HG03378 (cell line): ENCODE data around the gene TMEM217.
A peak's percentile ranks its signal among the peaks of the same experiment; 100 is the strongest.
"Not testable (repeated sequence)": the region's sequence is repeated elsewhere in the genome, so short reads cannot be mapped to it uniquely, and the experiment has no call there.

ENCODE experiments used
- ATAC-seq: cut with Tn5 transposase; IDR thresholded peaks from one replicate; pipeline ENCODE4 v1.9.1; 2021; ENCODE audit warnings: mild to moderate bottlenecking, moderate library complexity; ENCODE audit not compliant: unreplicated experiment

Gene TMEM217

GRCh38 chr6:37257634-37258404 is at the start of gene TMEM217, which contains the start of gene TBC1D22B:
TMEM217 (minus strand) TSS chr6:37258144; CDS start chr6:37219030, 39,114 bp downstream.
TBC1D22B (plus strand) TSS chr6:37257772; CDS start chr6:37257918, 146 bp downstream.
- peak; percentile 83 for ATAC-seq

- ATAC-seq = not testable (repeated sequence)
These were observed 49.5 kb upstream of the TMEM217 start for GRCh38 chr6:37307484-37307883.

GRCh38 chr6:37306624-37307222 is 48.8 kb upstream of the TMEM217 start:
- no peak for ATAC-seq

- no peak for ATAC-seq
These were observed 48.0 kb upstream of the TMEM217 start for GRCh38 chr6:37305841-37306425.

- no peak for ATAC-seq
These were observed 46.8 kb upstream of the TMEM217 start for GRCh38 chr6:37304766-37305165.

GRCh38 chr6:37303891-37304503 is 46.1 kb upstream of the TMEM217 start:
- ATAC-seq = no peak

- no peak for ATAC-seq
These were observed 45.2 kb upstream of the TMEM217 start for GRCh38 chr6:37303091-37303660.

GRCh38 chr6:37302086-37302686 is 44.2 kb upstream of the TMEM217 start:
- no peak for ATAC-seq

- no peak for ATAC-seq
These were observed 42.0 kb upstream of the TMEM217 start for GRCh38 chr6:37299990-37300389.

GRCh38 chr6:37298958-37299357 is 41.0 kb upstream of the TMEM217 start:
- no peak for ATAC-seq

GRCh38 chr6:37297637-37298036 is 39.7 kb upstream of the TMEM217 start:
- not testable (repeated sequence) for ATAC-seq

- ATAC-seq = no peak
These were observed 35.5 kb upstream of the TMEM217 start for GRCh38 chr6:37293426-37293825.

GRCh38 chr6:37289931-37290330 is 32.0 kb upstream of the TMEM217 start:
- ATAC-seq = no peak

- no peak for ATAC-seq
These were observed 30.3 kb upstream of the TMEM217 start for GRCh38 chr6:37288247-37288646.

- ATAC-seq = peak; percentile 43
These were observed 29.7 kb upstream of the TMEM217 start for GRCh38 chr6:37287519-37288157.

GRCh38 chr6:37285861-37286311 is 27.9 kb upstream of the TMEM217 start:
- no peak for ATAC-seq

GRCh38 chr6:37284781-37285180 is 26.8 kb upstream of the TMEM217 start:
- ATAC-seq = no peak

- ATAC-seq = no peak
These were observed 25.8 kb upstream of the TMEM217 start for GRCh38 chr6:37283671-37284151.

- no peak for ATAC-seq
These were observed 25.3 kb upstream of the TMEM217 start for GRCh38 chr6:37283268-37283667.

- ATAC-seq = no peak
These were observed 24.4 kb upstream of the TMEM217 start for GRCh38 chr6:37282371-37282770.
